Subcutaneous preadipocyte (primary cell): ENCODE data around the gene CREB3. TPM values are rescaled to one million over a fixed set of nuclear protein-coding genes. Genes with fewer than 3 reads are reported as not detected.

Experiments used
- small RNA-seq: library from RNA; depleted of rRNA; stranded (forward); fragments of <200 nt; gene quantifications from one replicate; pipeline ENCODE3, GENCODE V24; 2012
- total RNA-seq: library from RNA; depleted of rRNA; stranded (reverse); fragments of >200 nt; gene quantifications from 2 replicates; pipeline ENCODE4 v1.2.3, GENCODE V29; 2012

The CREB3 gene, protein sequence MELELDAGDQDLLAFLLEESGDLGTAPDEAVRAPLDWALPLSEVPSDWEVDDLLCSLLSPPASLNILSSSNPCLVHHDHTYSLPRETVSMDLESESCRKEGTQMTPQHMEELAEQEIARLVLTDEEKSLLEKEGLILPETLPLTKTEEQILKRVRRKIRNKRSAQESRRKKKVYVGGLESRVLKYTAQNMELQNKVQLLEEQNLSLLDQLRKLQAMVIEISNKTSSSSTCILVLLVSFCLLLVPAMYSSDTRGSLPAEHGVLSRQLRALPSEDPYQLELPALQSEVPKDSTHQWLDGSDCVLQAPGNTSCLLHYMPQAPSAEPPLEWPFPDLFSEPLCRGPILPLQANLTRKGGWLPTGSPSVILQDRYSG
- 36.7 and 39.9 TPM in 2 replicates for total RNA-seq

DNA sequence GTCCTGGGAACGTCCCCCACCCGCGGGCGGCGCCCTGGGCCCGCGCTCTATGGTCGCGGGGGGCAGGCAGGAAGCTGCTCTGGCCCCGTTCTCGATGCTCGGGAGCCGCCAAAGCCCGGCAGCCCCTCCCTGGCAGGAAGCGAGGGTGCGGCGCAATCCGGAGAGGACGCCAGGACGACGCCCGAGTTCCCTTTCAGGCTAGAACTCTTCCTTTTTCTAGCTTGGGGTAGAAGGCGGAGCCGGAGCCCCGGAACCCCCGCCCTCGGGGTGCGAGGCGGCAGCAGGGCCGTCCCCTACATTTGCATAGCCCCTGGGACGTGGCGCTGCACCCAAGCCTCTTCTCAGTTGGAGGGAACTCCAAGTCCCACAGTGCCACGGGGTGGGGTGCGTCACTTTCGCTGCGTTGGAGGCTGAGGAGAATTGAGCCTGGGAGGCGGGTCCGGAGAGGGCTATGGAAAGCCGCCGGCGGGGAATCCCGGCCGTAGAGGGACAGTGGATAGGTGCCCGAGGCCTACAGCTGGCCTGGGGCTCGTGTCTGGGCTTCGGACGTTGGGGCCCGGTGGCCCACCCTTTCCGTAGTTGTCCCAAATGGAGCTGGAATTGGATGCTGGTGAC lies at the start of gene CREB3, which contains the start of gene TLN1:
Gene CREB3, plus strand, starts transcription at position 482 of the 615 bp plus-strand sequence. Its CDS starts 107 bp downstream, at position 589.
Gene TLN1, minus strand, starts transcription at position 11 of the 615 bp plus-strand sequence. CDS start 6,501 bp downstream, outside the sequence.

DNA sequence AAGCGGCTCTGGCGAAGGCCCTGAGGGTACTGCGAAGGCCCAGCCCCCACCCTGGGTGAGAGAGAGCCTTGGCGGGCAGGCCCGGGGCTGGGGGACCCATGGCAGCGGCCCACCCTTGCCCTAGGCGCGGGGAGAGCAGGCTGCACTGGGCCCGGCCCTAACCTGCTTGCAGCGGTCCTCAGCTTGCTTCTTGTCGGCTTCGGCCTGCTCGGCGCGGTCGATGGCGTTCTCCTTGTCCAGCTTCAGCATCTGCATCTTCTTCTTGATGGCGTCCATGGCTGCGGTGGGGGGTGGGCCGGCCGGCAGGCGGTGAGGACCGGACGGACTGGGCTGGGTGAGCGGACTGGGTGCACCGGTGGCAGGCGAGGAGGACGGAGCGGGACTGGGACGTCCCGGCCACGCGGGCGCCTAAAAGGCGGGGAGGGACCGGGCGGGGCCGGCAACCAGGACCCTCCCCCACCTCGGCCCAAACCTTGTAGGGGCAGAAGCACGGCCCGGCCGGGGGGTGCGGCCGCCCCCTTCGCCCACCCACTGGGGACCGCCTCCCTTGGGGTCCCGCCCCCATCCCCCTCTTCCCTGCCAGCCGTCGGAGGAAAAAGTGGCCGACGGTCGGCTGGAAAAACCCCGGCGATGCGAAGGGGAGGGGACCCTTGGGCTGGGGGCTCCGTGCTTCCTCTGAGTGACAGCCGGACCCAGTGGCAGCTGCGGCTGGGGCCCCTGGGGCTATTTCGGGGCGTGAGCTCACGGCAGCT lies 42.7 kb upstream of the CREB3 start, which contains the start of gene TPM2:
Gene TPM2, minus strand, starts transcription at position 384 of the 752 bp plus-strand sequence. Its CDS starts 108 bp downstream, at position 276.

DNA sequence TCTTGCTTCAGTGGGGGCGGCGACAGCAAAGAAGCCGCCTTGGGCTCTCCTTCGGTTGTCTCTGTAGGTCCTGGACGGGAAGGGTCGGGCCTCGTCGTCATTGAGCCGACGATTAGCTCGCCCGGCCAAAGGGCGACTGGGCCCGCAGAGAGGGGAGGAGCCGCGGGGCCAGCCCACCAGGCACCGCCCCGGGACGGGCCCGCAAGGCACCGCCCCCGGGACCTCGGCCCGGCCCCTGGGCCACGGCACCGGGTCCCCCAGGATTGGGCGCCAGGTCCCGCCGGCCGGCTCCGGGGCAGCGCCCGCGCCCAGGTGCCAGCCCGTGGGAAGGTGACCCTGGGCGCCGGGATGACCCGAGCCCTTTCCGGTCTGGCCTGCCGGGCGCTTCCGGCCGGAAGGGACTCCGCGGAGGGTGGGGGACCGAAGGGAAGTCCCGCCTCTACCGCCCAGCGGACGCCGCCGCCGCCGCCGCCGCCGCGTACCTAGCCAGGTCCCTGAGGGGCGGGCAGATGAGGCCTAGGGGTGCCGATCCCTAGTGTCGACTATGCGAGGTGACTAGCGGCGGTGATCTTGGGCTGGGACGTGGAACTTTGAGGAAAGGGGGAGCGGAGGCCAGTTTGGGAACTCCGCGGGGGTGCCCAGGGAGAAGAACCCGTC lies 16.5 kb downstream of the CREB3 start, which contains the start of the genes GBA2 and RGP1:
Gene GBA2, minus strand, starts transcription at position 371 of the 657 bp plus-strand sequence. CDS start 524 bp downstream, outside the sequence.
Gene RGP1, plus strand, starts transcription at position 430 of the 657 bp plus-strand sequence. CDS start 469 bp downstream, outside the sequence.

DNA sequence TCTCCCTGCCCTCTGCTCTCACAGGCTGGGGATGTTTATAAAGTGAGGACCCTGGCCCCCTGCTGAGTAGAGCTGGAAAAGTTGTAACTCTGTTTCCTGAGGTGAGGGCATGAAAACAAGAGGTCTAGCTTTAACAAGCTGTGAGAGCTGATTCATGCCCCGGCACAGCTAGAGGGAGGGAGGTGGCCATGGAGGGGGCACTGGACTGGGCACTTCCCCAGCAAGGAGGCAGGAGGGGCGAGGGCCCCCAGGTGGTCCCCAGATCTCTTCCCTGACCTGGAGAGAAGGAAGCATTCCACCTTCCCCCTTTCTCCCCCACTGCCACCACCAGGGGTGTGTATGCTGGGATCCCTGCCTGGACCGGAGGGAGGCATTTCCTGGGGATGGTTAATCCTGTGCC lies 21.8 kb downstream of the CREB3 start, which contains the start of gene MSMP:
Gene MSMP, minus strand, starts transcription at position 13 of the 400 bp plus-strand sequence. CDS start 147 bp downstream, outside the sequence.

Small RNA genes lying within 50 kb of the gene (small RNA-seq; reads per million reads assigned to genes)
- 0.57 reads per million, percentile 35 among the genes with 10 or more reads in this experiment for gene MIR6853

Other genes starting within 250 kb of the CREB3 start
- gene RUSC2, start 242.6 kb upstream of the CREB3 start, total RNA-seq, result 17.3 and 25.8 TPM in 2 replicates
- gene TESK1, start 127.4 kb upstream of the CREB3 start, total RNA-seq, result 10.9 and 11.8 TPM in 2 replicates
- 1.6 and 4.4 TPM in 2 replicates for gene CD72, start 114.3 kb upstream of the CREB3 start, total RNA-seq
- 1.1 TPM in 1 of 2 replicates, not detected in the other for gene SIT1, start 81.7 kb upstream of the CREB3 start, total RNA-seq
- gene RMRP, start 74.6 kb upstream of the CREB3 start, total RNA-seq, result 167,582 and 231,316 TPM in 2 replicates
- gene CCDC107, start 74.4 kb upstream of the CREB3 start, total RNA-seq, result 9.6 and 13.6 TPM in 2 replicates
- 1.5 and 5.5 TPM in 2 replicates for gene ARHGEF39, start 67.5 kb upstream of the CREB3 start, total RNA-seq
- 0.20 and 1.1 TPM in 2 replicates for gene CA9, start 58.7 kb upstream of the CREB3 start, total RNA-seq
- 338 and 431 TPM in 2 replicates for gene TPM2, start 42.7 kb upstream of the CREB3 start, total RNA-seq
- gene TLN1, start 471 bp upstream of the CREB3 start, total RNA-seq, result 248 and 253 TPM in 2 replicates
- 23.1 and 31.1 TPM in 2 replicates for gene GBA2, start 16.6 kb downstream of the CREB3 start, total RNA-seq
- gene RGP1, start 16.6 kb downstream of the CREB3 start, total RNA-seq, result 9.2 and 14.3 TPM in 2 replicates
- not detected in 2 replicates for gene MSMP, start 21.6 kb downstream of the CREB3 start, total RNA-seq
- 21.3 and 26.5 TPM in 2 replicates for gene NPR2, start 58.9 kb downstream of the CREB3 start, total RNA-seq
- gene SPAG8, start 79.6 kb downstream of the CREB3 start, total RNA-seq, result 0.73 and 2.2 TPM in 2 replicates
- gene HINT2, start 82.4 kb downstream of the CREB3 start, total RNA-seq, result 19.4 and 23.9 TPM in 2 replicates
- gene FAM221B, start 96.1 kb downstream of the CREB3 start, total RNA-seq, result not detected in 2 replicates
- 1.6 and 2.2 TPM in 2 replicates for gene TMEM8B, start 96.6 kb downstream of the CREB3 start, total RNA-seq
- not detected in 2 replicates for gene OR13J1, start 137.7 kb downstream of the CREB3 start, total RNA-seq
- gene HRCT1, start 173.5 kb downstream of the CREB3 start, total RNA-seq, result 1.4 and 1.8 TPM in 2 replicates
- gene SPAAR, start 176.8 kb downstream of the CREB3 start, total RNA-seq, result 0.20 and 0.37 TPM in 2 replicates
- gene OR2S2, start 225.5 kb downstream of the CREB3 start, total RNA-seq, result 0.37 TPM in 1 of 2 replicates, not detected in the other